Inferior parietal cortex (tissue), 1 donor: ENCODE data around the gene GATAD2B.
"Not testable (repeated sequence)": the region's sequence is repeated elsewhere in the genome, so short reads cannot be mapped to it uniquely, and the experiment has no call there.

Source experiments
- DNase-seq: peaks from one replicate; pipeline ENCODE4 v3.0.0-alpha.2; 2016; ENCODE audit errors: extremely low spot score

GATAD2B gene

GRCh38 chr1:153796786-153797659 lies 125.7 kb downstream of the GATAD2B start:
- DNase-seq, result peak; percentile 79

GRCh38 chr1:153795934-153796785 lies 126.6 kb downstream of the GATAD2B start:
- DNase-seq, result no peak

GRCh38 chr1:153795330-153795837 lies 127.4 kb downstream of the GATAD2B start:
- no peak for DNase-seq

- no peak for DNase-seq
Observed at GRCh38 chr1:153794624-153795329, 128.0 kb downstream of the GATAD2B start.

- no peak for DNase-seq
Observed at GRCh38 chr1:153793973-153794615, 128.7 kb downstream of the GATAD2B start.

- no peak for DNase-seq
Observed at GRCh38 chr1:153793261-153793972, 129.4 kb downstream of the GATAD2B start.

- no peak for DNase-seq
Observed at GRCh38 chr1:153792631-153793041, 130.1 kb downstream of the GATAD2B start.

GRCh38 chr1:153791648-153792253 lies 131.0 kb downstream of the GATAD2B start:
- DNase-seq, result no peak

GRCh38 chr1:153790966-153791647 lies 131.7 kb downstream of the GATAD2B start:
- no peak for DNase-seq

GRCh38 chr1:153790313-153790965 lies 132.3 kb downstream of the GATAD2B start:
- DNase-seq, result peak; percentile 88

GRCh38 chr1:153789478-153790034 lies 133.2 kb downstream of the GATAD2B start:
- no peak for DNase-seq

- DNase-seq, result no peak
Observed at GRCh38 chr1:153786038-153786790, 136.6 kb downstream of the GATAD2B start.

- DNase-seq, result peak; percentile 93
Observed at GRCh38 chr1:153783233-153784190, 139.3 kb downstream of the GATAD2B start.

- not testable (repeated sequence) for DNase-seq
Observed at GRCh38 chr1:153782648-153783047, 140.1 kb downstream of the GATAD2B start.

- no peak for DNase-seq
Observed at GRCh38 chr1:153780551-153780950, 142.2 kb downstream of the GATAD2B start.

GRCh38 chr1:153779781-153780541 lies 142.8 kb downstream of the GATAD2B start:
- no peak for DNase-seq
